Measurements from ENCODE around the gene ARHGEF17. TPM values are rescaled to one million over a fixed set of nuclear protein-coding genes. Genes with fewer than 3 reads are reported as not detected.

The ARHGEF17 gene
- total and polyA plus RNA-seq, 2 experiments from 2014 or later: 15.3 to 23.5 TPM

DNA sequence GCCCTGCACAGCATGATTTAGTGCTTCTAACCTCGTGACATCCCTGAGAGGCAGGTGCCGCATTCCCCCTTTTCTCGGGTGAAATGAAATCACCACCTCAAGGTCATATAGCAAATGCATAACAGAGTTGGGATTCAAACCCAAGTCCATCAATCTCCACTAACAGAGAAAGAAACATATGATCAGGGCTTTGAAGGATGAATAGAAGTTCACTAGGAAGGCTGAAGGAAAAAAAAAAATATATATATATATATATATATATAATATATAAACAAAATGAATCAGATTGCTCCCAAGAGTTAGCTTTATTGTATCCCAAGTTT, 12.1 kb upstream of the ARHGEF17 start:
- Histone ChIP-seq H3K27ac (peak overlapping the region; percentile 55), H3K79me2 (ENCODE audit: insufficient read depth) (no peaks in the 10 kb centered on the region), H3K9me3 (ENCODE audit: low read depth) (no peaks in the 10 kb centered on the region), H4K20me1 (ENCODE audit: insufficient read depth) (no peaks in the 10 kb centered on the region), H3K9ac (no peak overlapping the region), H3K4me3 (no peak overlapping the region), H2AFZ (no peak overlapping the region), H3K9me2 (ENCODE audit: insufficient read depth) (no peaks in the 10 kb centered on the region), H3K4me2 (ENCODE audit: unreplicated experiment) (peak overlapping the region; percentile 29), H3K36me3 (ENCODE audit: low read depth) (no peaks in the 10 kb centered on the region), H3K4me1 (ENCODE audit: insufficient read depth) (peaks cover 11% of the 10 kb centered on the region; the same call in 1 of the 2 replicates), H3F3A (ENCODE audit: insufficient read depth) (peaks cover 17% of the 10 kb centered on the region), H3K27me3 (replicated peaks; ENCODE audit: insufficient read depth) (no peaks in the 10 kb centered on the region)
- no peak for DNase-seq
- WGBS, 2 experiments (ENCODE audit: low coverage in 1 of 2, low lambda C conversion rate in 2 of 2, missing lambda C conversion rate in 2 of 2): 76 to 87% methylated on average over 3 of the region's 3 CpGs
- in situ Hi-C loops (cut with MboI): loop anchor here (25.0 kb wide), 1 partner anchor 459 kb away; no protein-coding TSS in a partner anchor
- TF ChIP-seq EZH2 (IDR thresholded peaks at IDR 0.05; ENCODE audit: insufficient read depth, poor library complexity, severe bottlenecking) (no peak), EZH2phosphoT487 (IDR thresholded peaks at IDR 0.05; ENCODE audit: insufficient read depth, low read depth) (no peak)

- Histone ChIP-seq H3K27ac (no peak overlapping the region), H3K9me2 (ENCODE audit: insufficient read depth) (no peaks in the 10 kb centered on the region), H3K27me3 (replicated peaks; ENCODE audit: insufficient read depth) (no peaks in the 10 kb centered on the region), H3F3A (ENCODE audit: insufficient read depth) (peaks cover 17% of the 10 kb centered on the region), H4K20me1 (ENCODE audit: insufficient read depth) (no peaks in the 10 kb centered on the region), H3K9ac (no peak overlapping the region), H3K9me3 (ENCODE audit: low read depth) (no peaks in the 10 kb centered on the region), H3K4me2 (ENCODE audit: unreplicated experiment) (no peak overlapping the region), H3K4me3 (no peak overlapping the region), H3K79me2 (ENCODE audit: insufficient read depth) (no peaks in the 10 kb centered on the region), H2AFZ (no peak overlapping the region), H3K36me3 (ENCODE audit: low read depth) (no peaks in the 10 kb centered on the region), H3K4me1 (ENCODE audit: insufficient read depth) (peaks cover 11% of the 10 kb centered on the region; the same call in 1 of the 2 replicates)
- in situ Hi-C loops (cut with MboI): loop anchor here (25.0 kb wide), 1 partner anchor 459 kb away; no protein-coding TSS in a partner anchor
- no peak for TF ChIP-seq EZH2phosphoT487 (IDR thresholded peaks at IDR 0.05; ENCODE audit: insufficient read depth, low read depth)
- no peak for TF ChIP-seq EZH2 (IDR thresholded peaks at IDR 0.05; ENCODE audit: insufficient read depth, poor library complexity, severe bottlenecking)
- no peak for DNase-seq
- WGBS, 2 experiments (ENCODE audit: low coverage in 1 of 2, low lambda C conversion rate in 2 of 2, missing lambda C conversion rate in 2 of 2): 94% methylated on average over 29 to 35 of the region's 35 CpGs
Measured at GRCh38 chr11:73296501-73297230, 11.4 kb upstream of the ARHGEF17 start.

DNA sequence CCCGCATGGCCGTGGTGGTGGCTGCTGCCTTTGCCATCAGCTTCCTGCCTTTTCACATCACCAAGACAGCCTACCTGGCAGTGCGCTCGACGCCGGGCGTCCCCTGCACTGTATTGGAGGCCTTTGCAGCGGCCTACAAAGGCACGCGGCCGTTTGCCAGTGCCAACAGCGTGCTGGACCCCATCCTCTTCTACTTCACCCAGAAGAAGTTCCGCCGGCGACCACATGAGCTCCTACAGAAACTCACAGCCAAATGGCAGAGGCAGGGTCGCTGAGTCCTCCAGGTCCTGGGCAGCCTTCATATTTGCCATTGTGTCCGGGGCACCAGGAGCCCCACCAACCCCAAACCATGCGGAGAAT, 10.9 kb upstream of the ARHGEF17 start:
- WGBS, 2 experiments (ENCODE audit: low coverage in 1 of 2, low lambda C conversion rate in 2 of 2, missing lambda C conversion rate in 2 of 2): 94 to 95% methylated on average over 17 to 18 of the region's 18 CpGs
- in situ Hi-C loops (cut with MboI): loop anchor here (25.0 kb wide), 1 partner anchor 460 kb away; no protein-coding TSS in a partner anchor
- TF ChIP-seq EZH2phosphoT487 (IDR thresholded peaks at IDR 0.05; ENCODE audit: insufficient read depth, low read depth) (no peak), EZH2 (IDR thresholded peaks at IDR 0.05; ENCODE audit: insufficient read depth, poor library complexity, severe bottlenecking) (no peak)

DNA sequence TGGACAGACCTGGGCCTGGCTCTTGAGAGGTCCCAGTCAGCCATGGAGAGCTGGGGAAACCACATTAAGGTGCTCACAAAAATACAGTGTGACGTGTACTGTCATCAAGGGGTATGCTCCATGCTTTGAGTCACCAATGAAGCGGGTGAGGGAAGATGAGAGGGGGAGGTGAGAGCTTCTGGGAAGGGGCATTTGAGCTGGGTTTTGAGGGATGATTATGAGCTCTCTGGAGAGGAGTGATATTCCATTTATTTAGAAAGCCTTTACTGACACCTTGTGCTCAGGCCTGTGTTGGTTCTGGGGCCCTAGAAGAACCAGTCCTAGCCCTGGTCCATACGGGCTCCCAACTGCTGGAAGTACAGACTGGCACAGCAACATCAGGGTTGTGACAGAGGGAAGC, 10.4 kb upstream of the ARHGEF17 start:
- no peaks in the 10 kb centered on the region for H3K79me2 ChIP-seq (ENCODE audit: insufficient read depth)
- no peaks in the 10 kb centered on the region for H3K9me3 ChIP-seq (ENCODE audit: low read depth)
- H3F3A ChIP-seq (ENCODE audit: insufficient read depth): peaks cover 17% of the 10 kb centered on the region
- TF ChIP-seq EZH2phosphoT487 (IDR thresholded peaks at IDR 0.05; ENCODE audit: insufficient read depth, low read depth) (no peak), EZH2 (IDR thresholded peaks at IDR 0.05; ENCODE audit: insufficient read depth, poor library complexity, severe bottlenecking) (no peak)
- 81 to 90% methylated on average over 3 of the region's 3 CpGs for WGBS, 2 experiments (ENCODE audit: low coverage in 1 of 2, low lambda C conversion rate in 2 of 2, missing lambda C conversion rate in 2 of 2)
- in situ Hi-C loops (cut with MboI): loop anchor here (25.0 kb wide), 1 partner anchor 460 kb away; no protein-coding TSS in a partner anchor
- no peak for DNase-seq
- no peaks in the 10 kb centered on the region for H4K20me1 ChIP-seq (ENCODE audit: insufficient read depth)
- no peaks in the 10 kb centered on the region for H3K27me3 ChIP-seq (replicated peaks; ENCODE audit: insufficient read depth)
- H3K36me3 ChIP-seq (ENCODE audit: low read depth): no peaks in the 10 kb centered on the region
- H3K9me2 ChIP-seq (ENCODE audit: insufficient read depth): no peaks in the 10 kb centered on the region
- H3K27ac ChIP-seq: no peak overlapping the region
- H3K9ac ChIP-seq: no peak overlapping the region
- H3K4me1 ChIP-seq (ENCODE audit: insufficient read depth): peaks cover 11% of the 10 kb centered on the region; the same call in 1 of the 2 replicates
- no peak overlapping the region for H3K4me2 ChIP-seq (ENCODE audit: unreplicated experiment)
- H3K4me3 ChIP-seq: no peak overlapping the region
- no peak overlapping the region for H2AFZ ChIP-seq

More for the DNA sequence above, 10.9 kb upstream of the ARHGEF17 start:
- Histone ChIP-seq H3F3A (ENCODE audit: insufficient read depth) (peaks cover 17% of the 10 kb centered on the region), H3K4me2 (ENCODE audit: unreplicated experiment) (no peak overlapping the region), H3K4me3 (no peak overlapping the region), H3K36me3 (ENCODE audit: low read depth) (no peaks in the 10 kb centered on the region), H3K9me3 (ENCODE audit: low read depth) (no peaks in the 10 kb centered on the region), H3K27me3 (replicated peaks; ENCODE audit: insufficient read depth) (no peaks in the 10 kb centered on the region), H3K27ac (no peak overlapping the region), H3K4me1 (ENCODE audit: insufficient read depth) (peaks cover 11% of the 10 kb centered on the region; the same call in 1 of the 2 replicates), H3K79me2 (ENCODE audit: insufficient read depth) (no peaks in the 10 kb centered on the region), H4K20me1 (ENCODE audit: insufficient read depth) (no peaks in the 10 kb centered on the region), H3K9me2 (ENCODE audit: insufficient read depth) (no peaks in the 10 kb centered on the region), H3K9ac (no peak overlapping the region), H2AFZ (no peak overlapping the region)
- no peak for DNase-seq

Data from GM23248 (cell line).